Bronchial epithelial cell (primary cell): ENCODE results near the gene IL21R. TPM values are rescaled to one million over a fixed set of nuclear protein-coding genes. Genes with fewer than 3 reads are reported as not detected.

Source experiments
- DNase-seq: peaks from one replicate; pipeline ENCODE4 v3.0.0-alpha.2; 2010; ENCODE audit warnings: low read depth
- FAIRE-seq: peaks from 2 replicates; lab custom pipeline; 2011; peaks lifted over from hg19 to GRCh38; lab: Jason Lieb, UNC
- H3K27me3 ChIP-seq: 2 replicates; pipeline ENCODE4 v1.5.1; 2011; ENCODE audit warnings: low read length; ENCODE audit not compliant: control insufficient read depth, insufficient read depth
- H3K36me3 ChIP-seq: 2 replicates; pipeline ENCODE4 v1.5.1; 2011; ENCODE audit warnings: low read length; ENCODE audit not compliant: control insufficient read depth, insufficient read depth
- H3K4me3 ChIP-seq: 2 replicates; pipeline ENCODE4 v1.5.1; 2011; ENCODE audit warnings: mild to moderate bottlenecking, low read depth, low read length, control low read depth
- total RNA-seq: library from RNA; depleted of rRNA; stranded (reverse); fragments of >200 nt; gene quantifications from 2 replicates; pipeline ENCODE4 v1.2.1, GENCODE V29; 2014
- TF ChIP-seq, protein P1 (sequence below): IDR thresholded peaks from 2 replicates; pipeline ENCODE4 v1.5.1; 2011; ENCODE audit warnings: mild to moderate bottlenecking, moderate library complexity, low read length, control low read depth, inconsistent platforms; ENCODE audit not compliant: insufficient read depth, severe bottlenecking

The IL21R gene
- total RNA-seq, 1 donor from 2014 or later = not detected

DNA sequence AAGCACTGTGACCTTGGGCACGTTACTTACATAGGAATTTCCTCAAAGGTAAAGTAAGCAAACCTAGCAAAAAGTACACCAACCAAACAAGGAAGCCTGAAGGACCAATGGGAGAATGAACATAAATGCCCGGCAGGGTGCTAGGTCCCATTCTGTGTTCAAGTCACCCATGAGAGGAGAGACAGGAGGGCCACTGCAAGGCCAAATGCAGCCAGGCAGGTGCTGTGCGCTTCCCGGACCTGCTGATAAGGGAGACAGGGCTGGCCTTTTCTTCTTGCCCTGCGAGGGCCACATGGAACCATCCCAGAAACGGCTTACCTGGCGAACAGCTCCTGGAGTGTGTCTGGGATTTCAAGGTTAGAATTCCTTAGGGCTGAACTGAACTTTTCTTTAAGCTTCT lies 78.8 kb downstream of the IL21R start:
- DNase-seq (no peak), FAIRE-seq (no peak)
- Histone ChIP-seq H3K36me3 (peaks cover 46% of the 10 kb centered on the region), H3K4me3 (no peak overlapping the region), H3K27me3 (no peaks in the 10 kb centered on the region)
- TF ChIP-seq, protein P1, sequence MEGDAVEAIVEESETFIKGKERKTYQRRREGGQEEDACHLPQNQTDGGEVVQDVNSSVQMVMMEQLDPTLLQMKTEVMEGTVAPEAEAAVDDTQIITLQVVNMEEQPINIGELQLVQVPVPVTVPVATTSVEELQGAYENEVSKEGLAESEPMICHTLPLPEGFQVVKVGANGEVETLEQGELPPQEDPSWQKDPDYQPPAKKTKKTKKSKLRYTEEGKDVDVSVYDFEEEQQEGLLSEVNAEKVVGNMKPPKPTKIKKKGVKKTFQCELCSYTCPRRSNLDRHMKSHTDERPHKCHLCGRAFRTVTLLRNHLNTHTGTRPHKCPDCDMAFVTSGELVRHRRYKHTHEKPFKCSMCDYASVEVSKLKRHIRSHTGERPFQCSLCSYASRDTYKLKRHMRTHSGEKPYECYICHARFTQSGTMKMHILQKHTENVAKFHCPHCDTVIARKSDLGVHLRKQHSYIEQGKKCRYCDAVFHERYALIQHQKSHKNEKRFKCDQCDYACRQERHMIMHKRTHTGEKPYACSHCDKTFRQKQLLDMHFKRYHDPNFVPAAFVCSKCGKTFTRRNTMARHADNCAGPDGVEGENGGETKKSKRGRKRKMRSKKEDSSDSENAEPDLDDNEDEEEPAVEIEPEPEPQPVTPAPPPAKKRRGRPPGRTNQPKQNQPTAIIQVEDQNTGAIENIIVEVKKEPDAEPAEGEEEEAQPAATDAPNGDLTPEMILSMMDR = no peak

DNA sequence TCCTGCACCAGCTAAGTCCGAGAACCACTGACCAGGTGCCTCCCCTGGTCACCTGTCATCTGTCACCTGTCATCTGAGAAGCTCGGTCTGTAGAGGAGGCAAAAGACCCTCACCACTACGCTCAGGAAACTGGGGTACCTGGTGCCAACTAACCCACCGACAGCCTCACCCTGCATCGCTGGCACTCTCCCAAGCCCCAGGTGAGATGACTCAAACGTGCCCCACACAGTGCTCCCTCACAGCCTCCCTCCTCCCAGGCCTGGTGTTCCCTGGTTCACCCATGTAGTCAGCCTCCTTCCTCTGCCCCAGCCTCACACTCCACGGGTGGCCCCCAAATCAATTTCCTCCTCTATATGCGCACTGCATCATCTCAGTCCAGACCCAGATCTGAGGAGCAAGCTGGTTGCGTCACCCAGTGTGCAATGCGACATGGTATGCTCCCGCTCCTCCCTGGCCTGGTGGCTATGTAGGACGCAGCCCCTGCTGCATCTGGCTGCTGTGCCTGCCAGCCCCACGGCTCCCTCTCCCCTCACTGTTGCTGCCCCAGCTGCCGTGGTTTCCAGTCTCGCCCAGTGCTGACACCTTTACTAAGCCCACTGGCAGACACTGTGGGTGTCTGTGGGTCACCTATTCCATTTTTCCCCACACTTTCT lies 79.4 kb downstream of the IL21R start:
- H3K4me3 ChIP-seq = no peak overlapping the region
- DNase-seq (no peak), FAIRE-seq (no peak)
- no peaks in the 10 kb centered on the region for H3K27me3 ChIP-seq
- H3K36me3 ChIP-seq = peaks cover 46% of the 10 kb centered on the region
- TF ChIP-seq, protein P1 = no peak

DNA sequence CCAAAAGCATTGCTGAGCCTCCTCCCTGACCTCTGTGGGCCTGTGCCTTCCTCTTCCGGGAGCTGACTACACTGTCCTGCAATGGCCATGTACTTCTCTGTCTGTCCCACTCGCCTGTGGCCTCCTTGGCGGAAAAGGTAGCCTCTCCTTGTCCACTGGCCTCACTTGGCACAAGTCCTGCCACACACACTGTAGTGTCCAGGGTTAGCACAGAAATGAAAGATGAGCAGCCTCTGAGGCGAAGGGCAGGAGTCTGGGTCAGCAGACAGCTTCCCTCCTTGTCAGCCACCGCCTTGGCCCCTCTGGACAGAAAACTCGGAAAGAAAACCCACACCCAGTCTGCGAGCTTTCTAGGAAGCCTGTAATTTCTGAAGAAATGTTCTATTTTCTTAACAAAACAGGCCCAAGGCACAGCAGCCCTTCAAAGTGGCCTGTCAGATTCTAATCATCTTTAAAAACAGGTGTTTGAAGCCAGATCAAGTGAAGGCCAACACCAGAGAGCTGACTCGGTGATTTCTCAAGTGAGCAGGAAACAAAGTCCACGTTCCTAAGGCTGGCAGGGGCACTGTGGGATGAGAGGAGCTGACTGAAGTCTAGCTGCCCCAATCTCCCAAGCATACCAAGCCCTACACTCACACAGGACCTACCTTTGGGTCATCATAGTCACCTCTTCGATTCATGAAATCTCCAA lies 80.6 kb downstream of the IL21R start:
- Histone ChIP-seq H3K4me3 (no peak overlapping the region), H3K36me3 (peaks cover 45% of the 10 kb centered on the region), H3K27me3 (no peaks in the 10 kb centered on the region)
- DNase-seq (no peak), FAIRE-seq (peak; percentile 80)
- TF ChIP-seq, protein P1 = no peak

DNA sequence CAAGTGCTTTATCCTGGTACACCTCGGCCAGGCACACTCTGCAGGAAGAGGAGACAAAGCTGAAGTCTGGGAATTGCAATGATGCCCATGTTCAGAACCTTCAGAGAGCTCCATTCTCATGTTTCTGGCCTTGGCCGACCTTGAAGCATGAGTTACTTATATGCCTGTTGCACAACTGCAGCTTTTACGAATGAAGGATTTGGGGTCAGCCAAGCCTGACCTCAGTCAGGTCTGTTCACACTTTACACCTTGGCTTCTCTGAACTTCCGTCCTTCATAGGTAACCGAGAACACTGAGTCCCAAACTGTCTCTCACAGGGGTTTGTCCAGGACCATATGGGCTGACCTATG lies 81.1 kb downstream of the IL21R start:
- Histone ChIP-seq H3K4me3 (no peak overlapping the region), H3K27me3 (no peaks in the 10 kb centered on the region), H3K36me3 (peaks cover 45% of the 10 kb centered on the region)
- TF ChIP-seq, protein P1 = no peak
- FAIRE-seq = no peak
- no peak for DNase-seq

DNA sequence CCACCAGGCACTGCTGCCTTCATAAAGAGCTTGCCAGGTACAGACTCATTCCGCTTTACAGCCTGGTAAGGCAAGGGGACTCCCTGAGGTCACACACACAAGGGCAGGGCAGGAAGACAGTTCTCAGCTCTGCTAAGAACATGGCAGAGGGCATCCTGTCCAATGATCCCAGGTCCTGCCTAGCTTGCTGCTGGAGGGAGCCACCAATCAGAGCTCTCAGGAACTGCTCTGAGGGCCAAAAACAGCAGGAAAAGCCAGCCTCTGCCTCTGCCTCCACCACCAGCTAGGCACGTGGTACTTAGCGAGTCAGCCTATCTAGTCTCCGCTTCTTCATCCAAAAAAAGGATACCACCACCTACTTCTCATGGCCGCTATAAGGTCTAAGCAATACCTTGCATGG lies 81.7 kb downstream of the IL21R start:
- TF ChIP-seq, protein P1 = no peak
- no peaks in the 10 kb centered on the region for H3K27me3 ChIP-seq
- FAIRE-seq (no peak), DNase-seq (no peak)
- H3K36me3 ChIP-seq = peaks cover 44% of the 10 kb centered on the region
- no peak overlapping the region for H3K4me3 ChIP-seq

DNA sequence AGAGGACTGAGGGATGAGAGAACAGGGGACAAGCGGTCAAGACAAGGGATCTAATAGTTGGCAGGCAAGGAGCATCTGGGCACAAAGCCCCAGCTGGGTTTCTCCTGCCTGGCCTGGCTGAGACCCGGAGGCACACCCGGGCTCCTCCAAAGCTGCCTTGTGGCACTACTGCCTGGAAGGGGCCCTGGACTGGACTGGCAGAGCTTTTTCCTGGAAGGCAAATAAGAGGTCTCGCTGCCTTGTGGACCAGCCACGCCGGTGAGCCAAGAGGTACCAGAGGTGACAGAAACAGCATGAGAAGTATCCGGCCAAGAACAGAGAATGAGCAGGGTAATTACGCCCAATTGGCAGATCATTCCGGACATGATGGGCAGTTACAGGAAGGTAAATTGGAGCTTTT lies 83.2 kb downstream of the IL21R start:
- FAIRE-seq (peak; percentile 87), DNase-seq (no peak)
- TF ChIP-seq, protein P1 = no peak
- no peaks in the 10 kb centered on the region for H3K27me3 ChIP-seq
- H3K36me3 ChIP-seq = peaks cover 52% of the 10 kb centered on the region
- H3K4me3 ChIP-seq = no peak overlapping the region
